Stomach (tissue), 9 donors: ENCODE results near the gene PPT2. TPM values are rescaled to one million over a fixed set of nuclear protein-coding genes. Genes with fewer than 3 reads are reported as not detected.
"Not testable (repeated sequence)": the region's sequence is repeated elsewhere in the genome, so short reads cannot be mapped to it uniquely, and the experiment has no call there.

ENCODE experiments used
- DNase-seq, 2 donors: peaks; one replicate each; pipeline versions ENCODE4 v3.0.0 to v3.0.0-alpha.2; 2013 to 2019
- H3K27ac ChIP-seq, 5 donors: fragments of 200-600 bp in 4 of 5; sonication (generic) in 4 of 5; one replicate each; pipeline ENCODE4 v1.5.1; 2013 to 2019; ENCODE audit warnings: mild to moderate bottlenecking in 1 of 5, moderate library complexity in 1 of 5
- H3K27me3 ChIP-seq, 3 donors: fragments of 200-600 bp; sonication (generic); one replicate each; pipeline ENCODE4 v1.5.1; 2017 to 2019; ENCODE audit warnings: mixed run types in 1 of 3
- H3K36me3 ChIP-seq, 4 donors: fragments of 200-600 bp; sonication (generic); 1 replicate in 3 of 4; 2 replicates in 1 of 4; pipeline ENCODE4 v1.5.1; 2016 to 2019
- H3K4me1 ChIP-seq, 4 donors: fragments of 200-600 bp; sonication (generic); one replicate each; pipeline ENCODE4 v1.5.1; 2016 to 2019
- H3K4me3 ChIP-seq, 4 donors: fragments of 200-600 bp; sonication (generic) in 3 of 4; one replicate each; pipeline ENCODE4 v1.5.1; 2016 to 2019; ENCODE audit warnings: mild to moderate bottlenecking in 1 of 4
- H3K9me3 ChIP-seq, 4 donors: fragments of 200-600 bp; sonication (generic); one replicate each; pipeline ENCODE4 v1.5.1; 2016 to 2019
- CTCF ChIP-seq, 7 experiments: fragments of 450-650 bp in 4 of 7; fragments of 200-600 bp in 3 of 7; sonication (generic) in 3 of 7; IDR thresholded peaks; one replicate each; pipeline ENCODE4 v1.5.1; 2016 to 2019; ENCODE audit warnings: antibody characterized with exemption in 7 of 7, control low read depth in 2 of 7, mild to moderate bottlenecking in 1 of 7
- EP300 ChIP-seq: sonication (generic); formaldehyde crosslinking; IDR thresholded peaks from one replicate; pipeline ENCODE4 v1.6.1; 2017; ENCODE audit warnings: antibody characterized with exemption
- POLR2A ChIP-seq, 4 donors: fragments of 450-650 bp; IDR thresholded peaks; one replicate each; pipeline ENCODE4 v1.6.1; 2016; ENCODE audit warnings: antibody characterized with exemption in 4 of 4, control low read depth in 2 of 4, mild to moderate bottlenecking in 1 of 4, moderate library complexity in 1 of 4
- POLR2AphosphoS5 ChIP-seq, 3 donors: sonication (generic); formaldehyde crosslinking; IDR thresholded peaks; one replicate each; pipeline ENCODE4 v1.6.1; 2016; ENCODE audit warnings: antibody characterized with exemption in 3 of 3
- WGBS, 5 donors: extraction: QIAGEN DNeasy Blood & Tissue Kit in 3 of 5; methylation state at CpG; one replicate each; pipeline versions ENCODE4 v1.1.5 to v1.1.7; 2013 to 2018; 5-methylcytosine and 5-hydroxymethylcytosine counted together
- intact Hi-C: fragments of 100-400 bp; cut with DNase I; formaldehyde crosslinking; loops from one replicate; pipeline ENCODE4 v1.15.1; 2023; ENCODE audit warnings: low total_unique reads
- polyA plus RNA-seq, 3 donors: library from polyadenylated mRNA; stranded (reverse); fragments of 200-250 nt; gene quantifications; one replicate each; pipeline ENCODE4 v1.2.3, GENCODE V29; 2013
- total RNA-seq, 5 donors: library from RNA; depleted of rRNA; stranded (reverse); fragments of >200 nt; gene quantifications; one replicate each; pipeline versions ENCODE4 v1.1.0 to v1.2.3, GENCODE V29; 2014 to 2016
- donor health status: healthy with polysubstance abuse.
- donor health status: Bipolar disorder and iron deficiency.
- donor health status: healthy.

The PPT2 gene
- total and polyA plus RNA-seq, 8 donors, result 5.8 to 73.0 (median 10.7) TPM

GRCh38 chr6:32183030-32183429 is 29.1 kb downstream of the PPT2 start:
- Histone ChIP-seq H3K27me3 (no peaks in the 10 kb centered on the region), H3K4me3 (no peak overlapping the region), H3K27ac (peak overlapping the region in 3 of 5 donors; percentile 75 to 100 (median 83)), H3K9me3 (no peaks in the 10 kb centered on the region), H3K36me3 (peaks cover 40 to 72% (median 66%) of the 10 kb centered on the region in 4 donors), H3K4me1 (peaks cover 37 to 85% (median 70%) of the 10 kb centered on the region in 4 donors)
- TF ChIP-seq POLR2AphosphoS5 (IDR thresholded peaks at IDR 0.05) (no peak), EP300 (no peak), POLR2A (IDR thresholded peaks at IDR 0.05) (no peak), CTCF (IDR thresholded peaks at IDR 0.05) (no peak)
- peak in 1 of 2 donors; percentile 1 for DNase-seq
- WGBS, 5 donors, result 66 to 81% (median 70%) methylated on average over 3 of the region's 3 CpGs
- intact Hi-C loops, result no loop called here

GRCh38 chr6:32183483-32184083 is 29.6 kb downstream of the PPT2 start:
- Histone ChIP-seq H3K4me3 (no peak overlapping the region), H3K27ac (peak overlapping the region in 4 of 5 donors; percentile 4 to 100 (median 79)), H3K36me3 (peaks cover 41 to 75% (median 67%) of the 10 kb centered on the region in 4 donors), H3K27me3 (no peaks in the 10 kb centered on the region), H3K9me3 (no peaks in the 10 kb centered on the region), H3K4me1 (peaks cover 42 to 90% (median 75%) of the 10 kb centered on the region in 4 donors)
- intact Hi-C loops, result no loop called here
- DNase-seq, result peak in 1 of 2 donors; percentile 7
- no peak for TF ChIP-seq POLR2AphosphoS5 (IDR thresholded peaks at IDR 0.05)
- TF ChIP-seq POLR2A (IDR thresholded peaks at IDR 0.05), result no peak
- TF ChIP-seq CTCF (IDR thresholded peaks at IDR 0.05), result no peak
- no peak for TF ChIP-seq EP300
- 77 to 84% (median 80%) methylated on average over 14 to 15 of the region's 15 CpGs for WGBS, 5 donors

- H3K4me3 ChIP-seq, result no peak within 1 kb of the TSS
Measured at GRCh38 chr6:32184084-32184640, 30.2 kb downstream of the PPT2 start, which contains the start of gene AGER. TSS of gene AGER (minus strand) at chr6:32184253. CDS start at chr6:32184222, 31 bp downstream.

GRCh38 chr6:32185681-32186131 is 31.8 kb downstream of the PPT2 start:
- WGBS, 5 donors, result 6 to 26% (median 21%) methylated on average over 11 of the region's 11 CpGs
- DNase-seq, result peak; percentile 73 to 90
- H3K9me3 ChIP-seq, H3K4me3 ChIP-seq, intact Hi-C loops, H3K27me3 ChIP-seq: not testable (repeated sequence)
- peaks cover 33 to 82% (median 67%) of the 10 kb centered on the region in 4 donors for H3K4me1 ChIP-seq
- H3K36me3 ChIP-seq, result peaks cover 33 to 65% (median 56%) of the 10 kb centered on the region in 4 donors
- peak overlapping the region; percentile 31 to 100 (median 75) for H3K27ac ChIP-seq

More at GRCh38 chr6:32184084-32184640, 30.2 kb downstream of the PPT2 start, which contains the start of gene AGER:
- TF ChIP-seq POLR2A (IDR thresholded peaks at IDR 0.05), result no peak
- TF ChIP-seq CTCF (IDR thresholded peaks at IDR 0.05), result no peak
- Histone ChIP-seq H3K27ac (peak within 1 kb of the TSS in 4 of 5 donors; percentile 72 to 100 (median 79)), H3K4me1 (peaks cover 44 to 90% (median 75%) of the 10 kb centered on the region in 4 donors), H3K36me3 (peaks cover 41 to 75% (median 67%) of the 10 kb centered on the region in 4 donors), H3K27me3 (no peaks in the 10 kb centered on the region), H3K9me3 (no peaks in the 10 kb centered on the region)
- DNase-seq, result peak in 1 of 2 donors; percentile 3
- 63 to 79% (median 70%) methylated on average over 5 to 6 of the region's 6 CpGs for WGBS, 5 donors
- intact Hi-C loops, result no loop called here

- Histone ChIP-seq H3K4me1 (peaks cover 37 to 82% (median 68%) of the 10 kb centered on the region in 4 donors), H3K27ac (peak overlapping the region; percentile 31 to 100 (median 75)), H3K36me3 (peaks cover 27 to 59% (median 50%) of the 10 kb centered on the region in 4 donors)
- intact Hi-C loops, H3K4me3 ChIP-seq, H3K27me3 ChIP-seq, H3K9me3 ChIP-seq: not testable (repeated sequence)
- peak in 1 of 2 donors; percentile 5 for DNase-seq
- 60 to 69% (median 62%) methylated on average over 10 of the region's 10 CpGs for WGBS, 5 donors
Measured at GRCh38 chr6:32186151-32186840, 32.4 kb downstream of the PPT2 start.
